ENCODE results near the gene STK24. TPM values are rescaled to one million over a fixed set of nuclear protein-coding genes. Genes with fewer than 3 reads are reported as not detected.

The STK24 gene
- total RNA-seq, 1 experiment from 2014 or later: 140 TPM

GRCh38 chr13:98495627-98496478, 81.1 kb downstream of the STK24 start:
- DNase-seq (ENCODE audit: extremely low read depth, low read depth): no peak

- no peak for DNase-seq (ENCODE audit: extremely low read depth, low read depth)
Observed at GRCh38 chr13:98494769-98495168, 82.1 kb downstream of the STK24 start.

GRCh38 chr13:98493042-98493712, 83.7 kb downstream of the STK24 start:
- DNase-seq (ENCODE audit: extremely low read depth, low read depth): no peak

- peak; percentile 54 for DNase-seq (ENCODE audit: extremely low read depth, low read depth)
Observed at GRCh38 chr13:98492335-98493041, 84.4 kb downstream of the STK24 start.

- DNase-seq (ENCODE audit: extremely low read depth, low read depth): no peak
Observed at GRCh38 chr13:98490866-98491265, 86.0 kb downstream of the STK24 start.

GRCh38 chr13:98490195-98490836, 86.6 kb downstream of the STK24 start:
- DNase-seq (ENCODE audit: extremely low read depth, low read depth): no peak

GRCh38 chr13:98489446-98490194, 87.3 kb downstream of the STK24 start:
- DNase-seq (ENCODE audit: extremely low read depth, low read depth): no peak

GRCh38 chr13:98488736-98489135, 88.2 kb downstream of the STK24 start:
- no peak for DNase-seq (ENCODE audit: extremely low read depth, low read depth)

- no peak for DNase-seq (ENCODE audit: extremely low read depth, low read depth)
Observed at GRCh38 chr13:98487522-98487921, 89.4 kb downstream of the STK24 start.

- DNase-seq (ENCODE audit: extremely low read depth, low read depth): no peak
Observed at GRCh38 chr13:98487016-98487415, 89.9 kb downstream of the STK24 start.

- DNase-seq (ENCODE audit: extremely low read depth, low read depth): no peak
Observed at GRCh38 chr13:98486412-98486811, 90.5 kb downstream of the STK24 start.

- DNase-seq (ENCODE audit: extremely low read depth, low read depth): no peak
Observed at GRCh38 chr13:98485561-98485960, 91.3 kb downstream of the STK24 start.

- DNase-seq (ENCODE audit: extremely low read depth, low read depth): peak; percentile 93
Observed at GRCh38 chr13:98484289-98485219, 92.4 kb downstream of the STK24 start.

- no peak for DNase-seq (ENCODE audit: extremely low read depth, low read depth)
Observed at GRCh38 chr13:98483601-98484288, 93.2 kb downstream of the STK24 start.

- no peak for DNase-seq (ENCODE audit: extremely low read depth, low read depth)
Observed at GRCh38 chr13:98482476-98483444, 94.1 kb downstream of the STK24 start.

- DNase-seq (ENCODE audit: extremely low read depth, low read depth): no peak
Observed at GRCh38 chr13:98480915-98481877, 95.7 kb downstream of the STK24 start.
